Amygdala (tissue), 56 donors: ENCODE results near the gene RXRA.
A peak's percentile ranks its signal among the peaks of the same experiment; 100 is the strongest.

Source experiments
- DNase-seq, 56 donors: peaks; one replicate each; lab custom pipeline; 2025; lab: John Stamatoyannopoulos, UW

RXRA gene

DNA sequence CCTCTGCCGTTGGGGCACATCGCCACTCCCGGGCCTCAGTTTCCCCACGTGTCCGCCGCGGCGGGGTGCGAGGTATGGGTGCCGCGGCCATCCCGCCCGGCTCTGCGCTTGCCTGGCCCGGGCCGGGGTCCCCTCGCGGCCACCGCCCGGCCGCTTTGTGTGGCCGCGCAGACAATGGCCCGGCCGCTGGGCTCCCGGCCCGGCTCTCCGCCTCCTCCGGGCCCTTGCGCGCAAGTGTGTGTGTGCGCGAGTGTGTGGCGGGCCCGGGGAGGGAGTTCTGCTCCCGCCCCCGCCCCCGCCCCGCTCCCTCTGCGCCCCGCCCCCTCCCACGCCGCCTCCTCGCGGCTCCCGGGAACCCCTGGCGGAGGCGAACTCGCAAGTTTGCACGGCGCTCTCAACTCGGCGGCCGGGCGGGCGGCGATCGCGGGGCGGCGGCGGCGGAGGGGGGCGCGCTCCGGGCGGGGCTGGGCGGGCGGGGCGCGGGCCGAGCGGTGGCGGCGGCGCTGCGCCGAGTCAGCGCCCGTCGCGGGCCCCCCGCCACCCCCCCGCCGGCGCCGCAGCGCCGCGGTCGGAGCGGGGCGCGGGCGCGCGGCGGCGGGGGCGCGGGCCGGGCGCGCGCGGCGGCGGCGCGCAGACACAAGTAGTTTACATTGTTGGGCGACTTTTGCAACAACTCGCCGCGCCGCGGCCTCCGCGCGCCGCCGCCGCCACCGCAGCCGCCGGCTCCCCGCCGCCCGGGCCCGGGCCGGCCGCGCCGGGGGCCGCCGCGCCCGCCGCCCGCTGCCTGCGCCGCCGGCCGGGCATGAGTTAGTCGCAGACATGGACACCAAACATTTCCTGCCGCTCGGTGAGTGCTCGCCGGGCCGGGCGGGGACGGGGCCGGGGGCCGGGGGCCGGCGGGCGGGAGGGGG, at the start of gene RXRA:
Gene RXRA (plus strand): TSS at position 643 of the 911 bp plus-strand sequence. CDS start 177 bp downstream, at position 820.
- peak in 40 of 56 donors; percentile 36 to 83 (median 66) for DNase-seq

DNA sequence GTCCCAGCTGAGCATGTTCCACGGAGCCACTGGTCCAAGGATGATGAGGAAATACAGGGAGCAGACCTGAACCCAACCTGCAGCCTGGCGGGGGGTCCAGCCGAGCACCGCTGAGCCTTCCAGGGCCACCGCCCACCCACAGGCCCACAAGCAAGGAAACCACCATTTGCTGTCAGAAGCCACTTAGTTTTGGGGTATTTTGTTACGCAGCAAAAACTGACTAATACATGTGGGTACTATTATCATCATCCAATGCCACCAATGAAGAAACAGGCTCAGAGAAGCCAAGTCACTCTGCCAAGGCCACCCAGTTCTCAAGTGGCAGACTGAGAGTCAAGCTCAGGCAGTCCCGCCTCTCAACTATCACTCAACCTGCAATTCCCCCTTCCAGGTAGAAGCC, 48.0 kb upstream of the RXRA start:
- no peak for DNase-seq

DNA sequence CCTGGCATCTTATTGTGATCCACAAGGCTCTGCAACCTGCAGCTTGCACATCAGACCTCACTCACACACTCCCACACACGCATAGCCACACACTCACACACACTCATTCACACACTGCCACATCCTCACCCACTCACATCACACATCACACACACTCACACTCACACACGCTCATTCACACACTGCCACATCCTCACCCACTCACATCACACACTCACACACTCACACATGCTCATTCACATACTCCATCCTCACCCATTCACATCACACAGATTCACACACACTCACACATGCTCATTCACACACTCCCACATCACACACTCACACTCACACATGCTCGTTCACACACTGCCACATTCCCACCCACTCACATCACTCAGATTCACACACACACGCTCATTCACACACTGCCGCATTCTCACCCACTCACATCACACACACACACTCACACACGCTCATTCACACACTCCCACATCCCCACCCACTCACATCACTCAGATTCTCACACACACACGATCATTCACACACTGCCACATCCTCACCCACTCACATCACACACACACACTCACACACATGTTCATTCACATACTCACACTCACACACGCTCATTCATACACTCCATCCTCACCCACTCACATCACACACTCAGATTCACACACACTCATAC, 47.1 kb upstream of the RXRA start:
- DNase-seq, result no peak

DNA sequence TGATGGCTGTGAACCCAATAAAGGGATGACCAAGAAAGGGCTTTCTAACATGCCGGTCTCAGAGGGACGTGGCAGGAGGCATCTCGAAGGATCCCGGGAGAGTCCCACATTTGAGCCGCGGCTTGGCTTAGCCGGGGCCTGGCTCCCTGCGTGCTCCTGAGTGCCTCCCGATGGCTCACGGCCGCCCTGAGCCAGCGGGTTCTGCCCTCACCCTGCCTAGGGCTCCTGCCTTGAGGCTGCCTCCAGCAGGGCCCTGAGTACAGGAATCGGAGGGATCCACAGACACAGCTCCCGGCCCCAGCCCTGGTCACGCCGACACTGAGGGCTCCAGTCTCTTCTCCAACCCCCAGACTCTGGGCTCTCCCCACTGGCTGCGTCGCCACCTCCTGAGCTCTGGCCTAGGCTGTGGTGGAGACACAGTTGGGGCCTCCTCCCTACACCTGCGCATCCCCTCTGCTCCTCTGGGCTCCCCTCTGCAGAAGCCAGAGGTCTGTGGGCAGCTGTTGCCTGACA, 44.1 kb upstream of the RXRA start:
- no peak for DNase-seq

DNA sequence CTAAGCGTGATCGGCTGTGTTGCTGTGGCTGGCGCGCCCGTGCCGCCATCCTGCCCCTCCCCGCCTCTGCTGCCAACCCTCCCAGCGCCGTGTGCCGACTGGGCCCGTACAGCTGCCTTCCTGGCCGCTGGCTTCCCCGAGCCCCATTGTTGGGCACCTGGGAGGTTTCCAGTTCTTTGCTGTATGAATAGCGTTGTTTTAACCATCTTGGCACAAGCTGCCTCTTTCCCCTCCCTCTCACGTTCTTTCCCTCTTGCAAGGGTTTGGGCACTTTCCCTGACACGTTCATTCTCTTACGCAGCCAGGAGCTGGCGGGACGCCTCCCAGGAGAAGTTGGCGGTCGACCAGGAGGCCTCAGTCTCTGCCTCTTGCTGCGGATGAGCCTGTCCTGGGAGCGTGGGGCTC, 43.1 kb upstream of the RXRA start:
- peak in 54 of 56 donors; percentile 11 to 93 (median 65) for DNase-seq

DNA sequence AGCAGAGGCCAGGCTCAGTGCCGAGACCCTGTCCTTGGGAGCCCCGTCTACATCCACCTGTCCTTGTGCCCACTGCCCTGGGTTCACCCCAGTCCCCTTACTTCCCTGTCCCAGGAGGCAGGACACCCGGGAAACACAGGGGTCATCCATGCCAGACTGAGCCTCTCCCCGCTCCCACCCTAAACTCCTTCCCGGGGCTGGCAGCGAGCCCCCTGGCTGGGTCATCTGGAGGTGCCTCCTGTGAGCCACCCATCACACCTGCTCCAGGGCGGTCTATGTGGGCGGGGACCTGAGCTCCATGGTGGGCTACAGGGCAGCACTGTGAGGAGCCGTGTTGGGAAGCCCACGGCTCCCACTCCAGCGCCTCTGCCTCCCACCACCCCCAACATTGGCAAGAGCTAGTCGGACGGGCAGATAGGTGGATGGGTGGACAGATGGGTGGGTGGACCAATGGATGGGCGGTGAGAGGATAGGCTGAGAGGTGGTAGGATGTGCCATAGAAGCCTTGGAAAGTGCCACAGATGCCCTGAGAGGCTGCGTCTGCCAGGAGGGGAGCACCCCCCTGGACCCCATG, 42.5 kb upstream of the RXRA start:
- no peak for DNase-seq

DNA sequence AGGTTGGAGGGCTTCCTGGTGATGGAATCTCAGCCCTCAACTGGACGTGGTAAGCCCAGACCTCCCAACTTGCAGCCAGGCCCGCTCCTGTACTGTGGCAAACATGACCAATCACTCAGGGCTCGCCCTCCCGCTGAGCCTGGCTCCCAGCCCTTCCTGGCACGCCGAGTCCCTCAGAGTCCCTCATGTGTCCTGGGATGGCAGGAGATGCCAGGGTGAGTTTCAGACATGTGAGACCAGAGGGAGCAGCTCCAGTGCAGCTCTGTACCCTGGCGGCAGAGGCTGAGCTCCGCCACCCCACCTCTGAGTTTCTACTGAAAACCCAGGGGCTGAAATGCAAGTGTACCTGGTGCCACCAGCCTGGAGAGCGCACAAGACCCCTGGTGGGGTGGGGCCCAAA, 42.0 kb upstream of the RXRA start:
- DNase-seq, result no peak

DNA sequence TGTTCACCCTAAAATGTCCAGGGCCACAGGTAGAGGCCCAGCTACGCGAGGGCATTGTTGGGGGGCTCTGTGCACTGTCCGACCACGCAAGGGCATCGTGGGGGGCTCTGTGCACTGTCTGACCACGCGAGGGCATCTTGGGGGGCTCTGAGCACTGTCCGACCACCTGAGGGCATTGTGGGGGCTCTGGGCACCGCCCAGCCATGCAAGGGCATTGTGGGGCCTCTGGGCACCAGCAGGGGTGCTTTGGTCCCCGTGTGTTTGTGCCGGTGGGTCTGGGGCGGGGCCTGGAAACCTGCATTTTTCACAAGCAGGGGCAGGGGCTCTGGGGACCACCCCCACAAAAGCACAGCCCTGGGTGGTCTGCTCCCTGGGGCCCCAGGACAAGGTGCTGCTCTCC, 41.5 kb upstream of the RXRA start:
- no peak for DNase-seq

DNA sequence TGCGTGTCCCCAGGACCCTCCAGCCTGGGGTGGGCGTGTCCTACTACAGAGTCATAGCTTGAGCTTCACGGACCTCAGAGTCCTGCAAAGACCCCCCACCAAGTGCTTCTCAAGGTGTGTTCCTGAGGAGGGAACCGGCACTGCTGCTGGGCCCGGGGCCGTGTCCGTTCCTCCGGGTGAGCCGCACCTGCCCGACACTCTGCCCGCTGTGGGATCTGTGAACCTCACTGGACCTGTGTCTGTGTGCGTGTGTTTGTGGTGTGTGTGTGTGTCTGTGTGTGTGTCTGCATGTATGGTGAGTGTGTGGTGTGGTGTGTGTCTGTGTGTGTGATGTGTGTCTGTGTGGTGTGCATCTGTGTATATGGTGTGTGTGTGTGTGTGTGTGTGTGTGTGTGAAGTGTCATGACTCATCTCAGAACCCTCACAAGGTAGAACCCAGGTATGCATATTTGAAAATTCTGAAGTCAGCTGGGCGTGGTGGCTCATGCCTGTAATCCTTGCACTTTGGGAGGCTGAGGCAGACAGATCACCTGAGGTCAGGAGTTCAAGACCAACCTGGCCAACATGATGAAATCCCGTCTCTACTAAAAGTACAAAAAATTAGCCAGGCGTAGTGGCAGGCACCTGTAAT, 40.9 kb upstream of the RXRA start:
- DNase-seq, result no peak

DNA sequence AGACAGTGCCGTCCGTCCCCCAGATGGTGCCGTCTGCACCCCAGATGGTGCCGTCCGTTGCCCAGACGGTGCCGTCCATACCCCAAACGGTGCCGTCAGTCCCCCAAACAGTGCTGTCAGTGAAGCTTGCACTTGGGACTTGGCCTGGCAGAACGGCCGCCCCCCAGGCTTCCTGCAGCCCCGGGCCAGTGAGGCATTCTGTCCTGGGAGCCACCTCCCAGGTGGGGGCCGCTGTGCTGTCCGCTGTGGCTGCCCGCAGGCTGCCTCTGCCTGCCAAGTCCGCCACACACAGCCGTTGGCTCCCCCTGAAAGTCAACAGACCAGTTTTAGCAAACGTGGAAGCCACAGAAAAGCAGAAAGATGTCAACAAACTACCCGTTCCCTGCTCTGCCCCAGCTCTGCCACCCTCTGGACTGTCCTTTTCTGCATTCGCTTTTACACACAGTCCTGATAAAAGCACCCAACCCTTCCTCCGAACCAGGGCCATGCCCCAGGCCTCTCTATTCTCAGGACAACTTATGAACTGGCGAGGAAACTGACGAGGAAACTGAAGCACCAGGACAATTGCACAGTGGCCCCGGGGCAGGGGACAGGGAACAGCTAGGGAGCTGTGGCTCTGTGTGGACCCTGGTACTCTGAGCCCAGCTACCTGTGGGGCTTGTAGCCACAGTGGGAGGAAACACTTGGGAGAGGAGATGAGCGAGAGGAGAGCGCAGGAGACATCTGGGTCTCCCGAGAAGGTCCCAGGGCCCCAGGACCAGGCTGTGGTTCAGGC, 39.6 kb upstream of the RXRA start:
- no peak for DNase-seq

DNA sequence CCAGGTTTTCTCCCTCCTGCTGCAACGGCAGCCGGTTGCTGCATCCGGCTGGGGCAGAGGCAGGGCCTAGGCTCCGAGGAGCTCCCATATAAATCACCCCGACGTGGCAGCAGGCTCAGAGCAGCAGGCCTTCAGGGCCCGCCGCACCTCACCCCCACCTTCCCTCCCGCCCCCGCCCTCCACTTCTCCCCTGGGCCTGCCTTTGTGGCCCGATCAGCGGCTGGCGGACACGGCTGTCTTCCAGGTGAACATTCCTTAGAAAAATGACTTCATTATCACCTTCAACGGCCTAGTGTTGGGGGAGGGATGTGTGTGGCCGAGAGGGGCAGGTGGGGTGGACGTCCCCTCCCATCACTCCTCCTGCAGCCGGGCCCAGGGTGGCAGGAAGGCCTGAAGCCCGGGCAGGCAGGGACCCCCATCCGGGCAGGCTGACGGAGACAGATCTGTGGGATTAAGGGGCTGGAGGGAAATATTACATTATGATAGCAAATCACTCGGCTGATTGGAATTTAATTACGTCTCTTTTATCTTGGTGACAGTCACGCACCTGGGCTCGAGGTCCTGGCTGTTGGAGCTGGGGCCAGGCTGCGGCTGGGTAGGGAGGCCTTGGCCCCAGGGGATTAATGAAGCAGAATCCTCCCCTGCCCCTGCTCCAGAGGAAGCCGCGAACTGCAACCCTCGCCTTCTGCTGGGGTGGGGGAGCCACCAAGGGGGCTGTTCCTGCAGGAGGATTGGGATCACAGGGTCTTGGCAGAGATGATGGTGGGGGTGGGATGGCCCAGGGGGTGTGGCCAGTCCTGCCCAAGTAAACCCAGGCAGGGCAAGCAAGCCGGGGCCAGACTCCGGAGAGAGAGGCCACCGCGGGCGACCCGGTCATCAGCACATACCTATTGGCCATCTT, 38.4 kb upstream of the RXRA start:
- DNase-seq, result no peak

DNA sequence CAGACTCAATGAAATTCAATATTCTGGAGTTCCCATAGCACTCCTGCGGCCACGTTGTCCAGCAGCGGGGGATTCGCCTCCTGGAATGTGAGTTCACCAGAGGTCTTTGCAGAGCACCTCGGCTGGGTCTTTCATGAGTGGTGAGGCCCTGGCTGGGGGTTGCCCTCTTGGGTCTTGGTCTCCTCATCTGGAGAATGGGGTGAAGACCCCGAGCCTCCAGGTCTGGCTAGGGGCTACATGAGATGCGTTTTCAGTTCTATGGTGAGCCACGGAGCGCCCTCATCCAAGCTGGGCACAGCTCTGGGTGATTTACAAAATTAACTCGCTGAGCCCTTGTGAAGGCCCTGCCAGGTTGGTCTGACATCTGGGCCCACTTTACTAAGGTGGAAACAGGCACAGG, 37.5 kb upstream of the RXRA start:
- no peak for DNase-seq

DNA sequence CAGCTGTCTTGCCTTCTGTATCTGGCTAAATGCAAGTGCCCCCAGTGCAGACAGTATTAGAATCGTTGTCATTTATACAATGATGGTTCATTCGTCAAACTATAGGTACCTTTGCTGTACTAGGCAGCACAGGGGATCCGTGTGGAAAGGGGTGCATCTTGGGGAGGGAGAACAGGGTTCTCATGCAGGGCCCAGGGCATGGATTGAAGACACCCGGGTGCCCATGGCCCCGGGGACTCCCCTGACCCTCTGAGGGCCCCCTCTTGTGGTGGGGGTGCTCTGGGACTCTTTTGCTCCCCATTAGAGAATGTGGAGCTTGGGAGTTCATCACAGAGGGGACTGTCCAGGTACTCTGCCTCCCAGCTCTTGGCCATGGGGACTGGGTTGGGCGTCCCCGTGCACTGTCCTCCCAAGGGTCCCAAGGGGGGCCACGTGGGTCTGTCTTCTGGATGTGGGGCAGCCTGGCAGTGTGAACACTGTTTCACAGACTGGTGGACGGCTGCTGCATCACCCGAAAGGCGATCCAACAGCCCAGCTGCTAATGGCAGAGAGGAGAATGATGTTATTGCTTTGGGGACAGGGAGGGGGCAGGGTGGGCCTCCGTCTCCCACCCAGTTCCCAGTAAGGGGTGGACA, 36.9 kb upstream of the RXRA start:
- no peak for DNase-seq

DNA sequence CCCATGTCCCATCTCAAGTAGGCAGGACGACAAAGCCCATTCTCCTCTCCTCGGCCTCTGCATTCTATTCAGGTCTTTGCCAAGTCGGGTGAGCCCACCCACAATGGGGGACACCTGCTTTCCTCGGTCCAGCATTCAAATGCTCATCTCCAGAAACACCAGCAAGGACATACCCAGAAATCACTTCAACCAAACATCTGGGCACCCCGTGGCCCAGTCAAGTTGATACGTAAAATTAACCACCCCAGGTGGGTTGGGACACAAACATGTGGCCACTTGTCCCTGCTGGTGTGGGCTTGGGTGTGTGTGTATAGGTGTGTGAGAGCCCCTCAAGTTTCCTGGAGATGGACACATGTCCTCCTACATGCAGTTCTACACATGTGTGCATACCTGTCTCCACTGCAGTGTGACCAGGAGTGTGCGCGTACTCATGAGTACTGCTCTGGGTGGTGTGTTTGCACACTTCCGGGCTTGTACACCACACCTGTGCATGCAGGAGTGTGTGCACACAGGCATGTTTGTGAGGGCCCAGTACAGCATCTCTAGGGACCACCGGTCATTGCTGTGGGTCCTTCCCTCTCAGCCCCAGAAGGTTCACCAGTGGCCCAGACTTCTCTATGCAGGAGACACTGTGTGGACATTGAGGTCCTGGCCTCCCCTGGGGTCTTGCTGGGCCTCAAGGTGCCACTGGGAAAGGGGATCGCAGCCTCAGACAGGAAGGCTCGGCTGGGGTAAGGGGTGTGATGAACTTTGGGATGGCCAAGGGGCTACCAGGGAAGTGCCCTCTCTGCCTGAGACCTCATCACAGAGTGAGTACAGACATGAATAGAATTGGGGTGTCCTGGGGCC, 35.4 kb upstream of the RXRA start:
- DNase-seq, result no peak

DNA sequence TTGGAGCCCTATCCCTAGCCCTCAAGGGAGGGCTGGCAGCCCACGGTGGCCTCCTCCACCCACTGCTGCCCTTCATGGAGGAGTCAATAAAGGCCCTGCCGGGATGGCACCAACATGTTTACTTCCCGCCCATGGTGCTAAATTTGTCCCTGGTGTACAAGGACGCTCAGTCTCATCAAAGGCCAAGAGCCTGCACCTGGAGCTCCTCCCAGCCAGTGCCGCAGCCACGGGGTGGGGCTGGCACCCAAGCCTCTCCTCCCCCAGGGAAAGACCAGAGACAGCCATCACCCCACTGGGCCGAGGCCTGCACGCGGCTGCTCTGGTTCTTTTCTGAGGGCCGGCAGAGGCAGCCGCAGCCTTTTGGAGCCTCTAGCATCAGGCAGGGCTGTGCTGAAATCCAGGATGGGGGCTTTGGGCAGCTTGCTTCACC, 34.8 kb upstream of the RXRA start:
- no peak for DNase-seq

DNA sequence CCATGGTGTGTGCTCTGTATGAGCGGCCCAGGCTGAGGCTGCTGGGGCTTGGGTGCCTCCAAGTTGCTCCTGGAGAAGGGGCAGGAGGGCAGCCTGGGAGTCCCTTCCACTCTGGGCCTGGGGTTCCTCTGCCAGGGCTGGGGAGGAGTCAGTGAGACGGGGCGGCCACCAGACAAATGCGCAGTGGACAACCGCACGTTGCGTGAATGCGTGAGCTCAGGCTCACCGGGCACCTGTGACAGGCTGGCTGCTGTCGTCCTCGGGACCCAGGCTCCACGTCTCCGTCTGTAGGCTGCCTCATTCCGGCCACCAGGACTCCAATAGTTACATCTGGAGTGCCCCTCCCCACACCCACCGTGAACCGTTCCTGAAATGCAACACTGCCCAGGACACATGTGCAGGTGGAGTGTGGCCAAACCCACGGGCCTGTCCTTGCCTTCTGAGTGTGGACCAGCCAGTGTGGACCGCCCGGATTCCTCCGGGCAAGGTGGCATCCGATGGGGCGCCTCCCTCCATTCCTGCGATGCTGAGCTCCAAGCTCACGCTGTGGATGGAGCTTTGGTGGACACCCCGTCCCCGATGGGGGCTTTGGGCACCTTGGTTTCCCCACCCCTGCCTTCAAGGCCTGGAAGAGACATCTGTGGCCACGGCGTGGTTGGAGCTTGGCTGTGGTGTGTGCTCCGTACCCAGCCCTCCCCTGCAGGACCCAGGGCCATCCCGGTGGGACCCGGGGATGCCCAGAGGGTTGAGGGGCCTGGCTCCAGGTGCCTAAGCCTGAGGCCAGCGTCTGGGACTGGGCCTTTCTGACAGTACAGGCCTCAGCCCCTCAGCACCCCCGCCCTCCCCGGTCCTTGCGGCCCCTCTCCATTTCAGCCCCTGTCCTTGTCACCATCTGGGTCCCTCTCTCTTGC, 34.0 kb upstream of the RXRA start:
- DNase-seq, result no peak
